ENCODE data around the gene UFC1.

UFC1 gene

DNA sequence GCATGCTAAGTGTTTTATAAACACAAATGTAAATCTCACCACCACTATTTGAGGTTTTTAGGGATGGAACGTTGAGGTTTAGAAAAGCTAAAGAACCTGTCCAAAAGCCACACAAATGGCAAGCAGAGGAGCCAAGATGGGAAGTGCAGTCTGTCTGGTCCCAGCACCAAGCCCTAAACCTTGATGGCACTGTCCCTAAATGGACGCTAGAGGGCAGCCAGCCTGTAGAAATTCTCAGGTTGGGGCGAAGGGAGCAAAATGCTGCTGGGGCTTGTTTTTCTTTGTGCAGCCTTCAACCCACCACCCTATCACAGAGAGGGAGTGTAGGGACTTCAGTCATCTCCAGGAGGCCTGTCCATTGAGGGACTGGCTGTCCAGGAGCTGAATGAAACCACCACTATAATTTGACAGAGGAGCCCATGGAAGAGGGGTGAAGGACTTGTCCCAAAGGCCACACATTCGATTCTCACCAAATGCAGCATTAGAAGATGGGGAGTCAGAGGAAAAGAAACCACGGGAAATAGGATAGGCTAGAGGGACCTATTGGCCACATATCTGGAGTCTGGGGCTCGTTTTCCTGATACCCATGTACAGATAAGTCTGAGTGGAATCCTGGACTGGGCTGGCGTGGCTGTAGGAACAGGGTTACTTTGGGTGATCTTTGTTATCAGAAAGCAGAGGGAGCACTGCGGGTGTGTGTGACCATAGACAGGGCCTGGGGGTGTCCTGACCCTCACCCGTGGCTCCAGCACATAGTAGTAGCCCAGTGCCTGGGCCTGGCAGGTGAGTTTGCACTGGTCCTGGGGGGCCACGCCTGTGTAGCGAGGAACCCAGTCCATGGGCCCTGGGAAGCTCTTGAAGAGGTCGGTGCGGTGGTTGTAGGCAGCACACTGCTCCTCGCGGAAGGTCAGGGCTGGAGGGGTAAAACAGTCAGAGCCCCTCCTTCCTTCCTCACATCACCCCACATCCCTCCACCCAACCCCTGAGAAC is 39.0 kb downstream of the UFC1 start:
- in situ Hi-C loops (cut with MboI; ENCODE audit: low sequenced_read_pairs), result no loop called here

DNA sequence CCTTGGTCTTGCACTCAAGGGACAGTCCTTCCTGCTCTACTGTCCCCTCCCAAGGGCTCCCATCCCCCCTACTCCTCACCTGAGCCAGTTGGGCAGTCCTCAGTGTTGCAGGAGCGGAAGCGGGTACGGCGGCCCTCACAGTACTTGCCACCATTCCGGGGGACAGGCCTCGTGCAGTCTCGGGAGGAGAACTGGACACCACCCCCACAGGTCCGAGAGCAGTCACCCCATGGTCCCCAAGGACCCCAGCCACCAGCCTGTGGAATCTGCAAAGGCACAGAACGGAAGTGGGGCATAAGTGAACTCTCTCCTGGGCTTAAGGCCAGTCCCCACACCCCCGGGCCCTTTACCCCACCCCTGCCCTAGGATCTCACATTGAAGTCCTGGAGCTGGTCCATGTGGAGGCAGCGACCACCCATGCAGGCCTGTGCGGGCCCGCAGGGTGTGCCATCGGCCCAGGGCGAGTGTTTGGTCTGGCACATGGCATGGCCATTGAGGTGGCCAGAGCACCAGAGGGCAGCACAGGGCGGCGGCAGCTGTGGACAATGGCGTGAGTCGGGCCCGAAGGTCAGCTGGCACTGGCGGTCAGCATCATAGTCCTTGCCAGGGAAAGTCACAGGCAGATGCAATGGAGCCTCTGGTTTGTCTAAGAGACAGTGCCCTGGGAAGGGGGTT is 39.9 kb downstream of the UFC1 start:
- in situ Hi-C loops (cut with MboI; ENCODE audit: low sequenced_read_pairs), result no loop called here

DNA sequence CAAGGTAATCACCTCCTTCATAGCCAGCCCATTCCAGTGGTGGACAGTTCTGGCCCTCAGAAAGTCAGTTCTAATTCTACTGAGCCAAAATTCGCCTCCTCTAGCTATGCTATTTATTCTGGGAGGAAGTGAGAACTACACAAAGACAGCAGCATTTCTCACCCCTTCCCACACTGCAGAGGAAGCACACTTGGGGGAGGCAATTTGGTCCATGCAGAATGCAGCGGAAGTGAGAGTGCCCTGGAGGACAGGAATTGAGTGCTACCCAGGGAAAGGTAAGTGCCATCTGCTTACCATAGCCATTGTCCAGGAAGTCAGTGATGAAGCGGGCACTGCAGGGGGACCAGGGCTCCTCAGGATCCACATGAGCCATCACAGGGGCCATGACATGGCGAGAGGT is 41.4 kb downstream of the UFC1 start:
- in situ Hi-C loops (cut with MboI; ENCODE audit: low sequenced_read_pairs), result no loop called here

DNA sequence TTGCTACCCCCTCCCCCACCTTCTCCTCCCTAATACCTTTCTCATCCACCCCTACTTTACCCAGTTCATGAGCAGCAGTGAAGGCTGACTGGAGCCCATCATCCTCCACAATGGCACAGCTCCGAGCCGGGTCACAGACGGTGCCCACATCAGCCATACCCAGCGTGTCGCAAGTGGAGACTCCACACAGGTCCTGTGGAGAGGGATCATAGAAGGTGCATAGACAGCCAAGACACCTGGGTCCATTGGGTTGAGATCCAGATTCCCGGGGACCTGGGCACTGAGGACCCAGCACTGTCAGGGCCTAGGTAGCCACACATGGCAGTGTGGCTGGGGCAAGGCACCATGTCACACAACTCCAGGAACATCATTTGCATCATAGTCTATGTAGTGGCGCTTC is 42.3 kb downstream of the UFC1 start:
- in situ Hi-C loops (cut with MboI; ENCODE audit: low sequenced_read_pairs), result no loop called here

DNA sequence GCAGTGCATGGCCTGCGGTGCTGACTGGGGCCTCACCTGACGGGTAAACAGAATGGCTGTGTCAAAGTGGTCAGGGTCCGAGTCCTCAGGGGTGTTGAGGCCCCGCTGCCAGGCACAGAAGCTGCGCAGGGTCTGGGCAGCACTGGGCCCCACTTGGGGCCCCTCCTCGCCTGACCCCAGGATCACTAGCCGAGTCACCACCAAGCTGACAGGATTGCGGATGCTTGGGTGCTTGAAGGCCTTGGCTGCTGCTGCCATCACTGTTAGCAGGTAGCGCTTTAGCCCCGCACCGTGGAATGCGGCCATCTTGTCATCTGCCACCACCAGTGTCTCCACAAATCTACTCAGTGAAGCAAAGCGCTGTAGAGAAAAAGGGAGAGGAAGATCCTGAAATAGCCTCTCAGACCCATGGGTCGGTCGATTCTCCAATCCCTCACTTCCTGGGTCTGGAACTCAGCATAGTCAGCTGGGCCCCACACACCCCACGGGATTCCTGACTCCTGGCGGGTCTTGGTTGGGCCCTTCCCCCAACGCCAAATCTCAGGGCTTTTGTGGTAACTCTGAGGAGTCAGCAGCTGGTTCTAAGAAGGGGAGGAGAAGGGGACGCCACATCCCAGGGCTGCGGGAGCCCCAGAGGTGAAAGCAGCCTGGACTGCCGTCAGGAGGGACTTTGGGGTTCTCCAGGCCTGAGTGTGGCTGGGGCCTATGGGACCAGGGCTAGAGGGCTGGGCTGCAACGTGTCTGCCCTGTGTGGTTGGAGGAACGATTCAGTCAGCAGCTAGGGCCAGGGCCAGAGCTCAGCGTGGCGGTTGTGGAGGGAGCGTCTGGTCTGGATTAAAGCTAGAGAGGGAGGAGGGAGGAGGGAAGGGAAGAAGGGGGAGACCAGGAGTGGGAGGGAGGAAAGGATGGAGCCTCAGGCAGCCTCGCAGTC is 43.0 kb downstream of the UFC1 start:
- in situ Hi-C loops (cut with MboI; ENCODE audit: low sequenced_read_pairs), result no loop called here

DNA sequence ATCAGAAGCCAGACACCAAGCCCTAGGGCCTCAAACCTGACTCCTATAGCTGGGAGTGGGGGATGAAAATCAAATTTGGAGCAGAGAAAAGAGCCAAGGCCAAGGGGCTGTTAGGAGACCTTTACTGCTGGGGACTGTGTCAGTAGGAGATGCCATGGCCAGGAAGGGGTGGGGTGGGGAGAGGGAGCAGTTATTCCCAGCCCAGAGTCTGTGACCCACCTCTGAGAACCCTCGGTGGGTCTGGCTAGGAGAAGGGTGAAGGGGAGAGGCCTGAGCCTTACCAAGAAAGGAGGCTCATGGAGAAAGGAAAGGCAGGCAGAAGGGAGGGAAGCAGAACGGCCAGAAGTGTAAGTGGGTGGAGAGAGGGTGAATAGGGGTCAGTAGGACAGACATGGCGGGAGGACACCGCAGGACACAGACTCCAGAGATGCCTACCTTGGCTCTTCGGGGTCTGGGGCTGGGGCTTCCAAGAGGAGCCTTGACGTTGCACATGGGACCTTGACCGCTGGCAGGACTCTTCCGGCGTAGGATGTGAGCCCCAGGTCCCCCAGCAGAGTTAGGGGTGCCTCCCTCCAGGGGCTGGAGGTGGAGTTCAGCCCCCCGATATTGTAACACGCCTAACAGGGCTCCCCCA is 43.9 kb downstream of the UFC1 start:
- in situ Hi-C loops (cut with MboI; ENCODE audit: low sequenced_read_pairs), result no loop called here

DNA sequence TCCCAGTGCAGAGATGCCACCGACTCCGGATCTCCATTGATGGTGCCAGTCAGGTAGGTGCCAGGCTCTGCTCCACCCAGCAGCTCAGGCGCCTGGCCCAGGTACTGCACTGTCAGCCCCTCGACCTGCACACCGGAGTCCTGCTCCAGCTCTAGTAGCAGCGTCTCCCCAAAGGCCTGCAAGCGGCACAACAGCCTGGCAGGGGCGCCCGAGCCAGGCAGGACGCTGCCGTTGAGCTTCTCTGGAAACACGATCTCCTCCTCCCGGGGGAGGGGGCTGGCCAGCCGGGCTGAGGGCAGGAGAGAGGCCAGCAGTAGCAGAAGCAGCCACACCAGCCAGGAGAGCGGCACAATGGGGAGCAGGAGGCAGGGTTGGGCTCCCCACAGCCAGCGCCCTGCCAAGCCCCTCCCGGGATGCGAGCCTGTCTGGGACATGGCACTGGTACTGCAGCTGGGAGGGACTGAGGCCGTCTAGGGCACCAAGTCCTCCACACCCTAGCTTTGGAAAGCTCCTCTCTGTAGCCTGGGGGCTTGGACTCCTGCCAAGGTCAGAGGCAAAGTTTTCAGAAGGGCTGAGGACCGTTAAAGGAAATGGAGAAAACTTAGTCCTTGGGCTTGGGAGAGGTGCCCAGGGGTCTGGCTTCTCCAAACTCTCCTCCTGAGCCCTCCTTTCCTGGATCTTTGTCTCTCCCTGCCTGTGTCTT is 44.6 kb downstream of the UFC1 start:
- in situ Hi-C loops (cut with MboI; ENCODE audit: low sequenced_read_pairs), result no loop called here

DNA sequence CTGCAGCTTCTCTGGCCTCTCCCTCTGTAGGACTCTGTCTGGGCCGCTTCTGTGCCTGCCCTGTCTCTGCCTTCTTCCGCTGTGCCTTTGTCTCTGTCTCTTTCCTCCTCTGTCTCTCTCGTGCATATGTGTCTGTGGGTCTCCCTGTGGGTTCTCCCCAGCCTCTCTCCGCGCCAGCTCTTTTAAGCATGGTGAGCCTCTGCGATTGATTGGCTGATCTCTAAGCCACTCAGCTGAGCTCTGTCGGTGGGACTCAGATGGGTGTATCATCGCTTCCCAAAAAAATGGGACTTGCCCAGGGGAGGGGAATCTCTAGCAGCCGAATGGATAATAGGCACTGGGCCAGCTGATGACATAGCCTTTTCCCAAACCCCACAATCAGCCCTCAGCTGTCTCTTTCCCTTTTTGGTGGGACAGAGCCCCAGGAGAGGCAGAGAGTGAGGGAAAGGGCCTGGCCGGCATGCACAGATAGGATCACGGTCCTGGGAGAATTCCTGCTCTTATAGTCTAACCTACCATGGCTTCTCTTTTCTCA is 45.2 kb downstream of the UFC1 start, which contains the start of gene ADAMTS4:
ADAMTS4 (minus strand) TSS at position 158 of the 535 bp plus-strand sequence. CDS start 427 bp downstream, outside the sequence.
- in situ Hi-C loops (cut with MboI; ENCODE audit: low sequenced_read_pairs), result no loop called here

DNA sequence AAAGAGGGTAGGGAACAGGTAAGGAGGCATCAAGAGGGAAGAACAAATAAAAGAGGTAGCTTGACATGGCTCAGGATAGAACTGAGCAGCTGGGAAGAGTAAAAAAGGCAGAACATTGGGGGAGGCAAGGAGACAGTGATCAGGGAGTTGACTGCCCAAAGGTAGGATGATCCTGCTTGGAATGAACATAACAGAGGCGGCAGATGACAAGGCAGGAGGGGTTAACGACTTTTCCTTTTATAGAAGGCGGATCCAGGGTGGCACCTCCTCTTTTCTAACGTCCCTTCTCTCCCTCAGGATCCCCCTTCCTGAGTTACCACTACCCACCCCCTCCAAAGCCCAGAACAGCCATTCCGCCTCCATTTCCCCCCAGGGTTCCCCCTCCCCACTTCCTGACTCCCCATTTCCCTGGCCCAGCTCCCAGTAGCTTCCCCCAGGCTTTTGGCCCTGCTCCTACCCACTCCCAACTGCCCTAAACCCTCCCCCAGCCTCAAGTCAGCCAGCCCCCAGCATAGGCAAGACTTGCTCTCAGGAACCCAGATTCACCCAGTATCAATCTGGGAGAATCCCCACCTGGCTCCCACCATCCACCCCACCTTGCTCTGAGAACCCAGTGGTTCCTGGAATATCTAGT is 45.8 kb downstream of the UFC1 start:
- in situ Hi-C loops (cut with MboI; ENCODE audit: low sequenced_read_pairs), result no loop called here

DNA sequence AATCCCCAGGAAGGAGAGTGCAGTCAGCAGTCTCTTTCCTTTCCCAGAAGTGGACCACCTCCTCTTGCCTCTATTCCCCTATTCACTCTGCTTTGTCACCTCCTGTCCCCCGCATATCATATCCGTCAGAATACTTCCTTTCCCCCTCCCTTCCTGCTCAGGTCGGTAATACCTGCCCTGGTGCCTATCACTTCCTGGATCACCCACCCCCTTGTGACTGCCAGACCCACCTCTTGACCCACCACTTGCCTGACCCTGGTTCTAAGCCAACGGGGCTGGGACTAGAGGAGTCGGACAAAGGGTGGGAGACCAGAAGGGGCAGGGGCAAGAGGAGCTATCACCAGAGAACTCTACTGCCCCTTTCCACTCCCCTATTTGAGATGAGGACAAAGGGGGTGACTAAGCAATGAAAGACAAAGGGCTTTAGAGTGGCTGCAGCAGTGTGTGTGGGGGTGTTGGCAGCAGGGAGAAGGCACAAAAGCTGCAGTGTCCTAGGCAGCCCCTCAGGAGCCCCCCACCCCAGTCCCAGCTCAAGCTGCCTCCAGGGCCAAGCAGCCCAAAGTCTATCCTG is 46.7 kb downstream of the UFC1 start:
- in situ Hi-C loops (cut with MboI; ENCODE audit: low sequenced_read_pairs), result no loop called here

DNA sequence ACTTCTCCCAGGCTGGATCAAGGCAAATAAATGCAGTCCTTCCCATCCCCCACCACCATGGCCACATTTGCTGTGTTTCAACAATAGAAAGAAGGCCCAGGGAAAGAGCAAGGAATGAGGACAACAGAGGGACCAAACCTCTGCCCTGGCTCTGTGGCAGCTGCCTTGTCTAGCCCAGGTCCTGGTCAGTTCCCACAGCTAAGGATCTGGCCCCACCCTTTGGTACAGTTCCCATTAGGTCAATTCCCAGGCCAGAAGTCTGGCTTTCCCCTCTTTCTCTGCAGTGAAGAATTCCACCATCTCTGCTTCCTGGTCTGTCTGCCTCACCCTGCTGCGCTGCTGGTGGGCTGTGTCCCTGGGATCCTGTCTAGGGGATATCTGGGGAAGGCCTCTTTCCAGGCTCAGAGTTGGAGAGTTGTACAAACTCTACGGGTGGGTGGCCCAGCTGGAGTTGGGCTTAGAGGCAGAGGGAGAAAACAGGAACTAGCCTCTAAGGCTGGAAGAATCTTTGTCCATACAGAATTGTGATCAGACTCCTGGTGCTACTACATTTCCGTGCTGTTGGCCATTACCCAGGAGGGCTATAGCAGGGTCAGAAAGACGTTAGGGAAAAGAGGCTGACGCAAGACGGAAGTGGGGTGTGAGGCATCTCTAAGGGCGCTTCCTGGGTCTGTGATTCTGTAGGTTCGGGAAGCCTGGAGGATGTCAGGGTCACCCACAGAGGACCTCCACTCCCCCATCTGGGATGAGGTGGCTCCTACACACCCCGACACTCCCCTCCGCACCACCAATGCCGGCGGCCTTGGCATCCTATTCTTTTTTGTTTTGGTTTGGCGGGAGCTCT is 47.4 kb downstream of the UFC1 start:
- in situ Hi-C loops (cut with MboI; ENCODE audit: low sequenced_read_pairs), result no loop called here

DNA sequence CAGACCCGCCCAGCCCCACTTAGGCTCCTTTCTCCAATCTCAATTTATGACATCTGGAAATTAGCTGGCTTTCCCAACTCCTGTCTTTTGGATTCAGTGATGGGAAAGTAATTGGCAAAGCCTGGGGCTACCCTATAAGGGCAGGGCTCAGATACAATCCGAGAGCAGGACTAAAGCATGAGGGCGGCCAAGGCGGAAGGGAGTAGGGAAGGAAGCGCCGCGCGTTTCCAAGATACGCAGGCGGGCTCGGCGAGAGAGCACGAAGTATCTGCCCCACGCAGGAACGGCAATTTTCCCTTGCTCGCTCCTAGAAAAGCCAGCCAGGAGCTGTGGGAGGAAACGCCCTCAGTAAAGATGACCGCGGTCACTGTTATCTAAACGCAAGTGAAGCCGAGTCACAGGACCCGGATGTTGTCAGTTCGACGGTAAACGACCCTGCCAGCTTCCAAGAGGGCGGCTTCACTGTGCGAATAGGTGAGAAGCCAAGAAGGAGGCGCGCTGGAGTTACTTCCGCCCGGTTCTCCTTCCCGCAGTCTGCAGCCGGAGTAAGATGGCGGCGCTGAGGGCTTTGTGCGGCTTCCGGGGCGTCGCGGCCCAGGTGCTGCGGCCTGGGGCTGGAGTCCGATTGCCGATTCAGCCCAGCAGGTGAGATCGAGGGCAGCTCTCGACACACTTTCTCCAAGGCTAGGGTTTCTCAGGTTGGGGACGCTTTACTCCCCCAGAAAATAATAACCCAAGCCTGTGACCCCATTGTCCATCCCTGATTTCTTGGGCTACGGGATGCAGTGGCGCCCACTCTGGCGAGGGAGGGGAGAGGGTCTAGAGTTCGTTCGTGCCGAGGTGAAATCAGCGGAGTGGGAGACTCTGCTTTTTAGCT is 48.3 kb downstream of the UFC1 start, which contains the start of gene NDUFS2:
NDUFS2 (plus strand) TSS at position 532 of the 877 bp plus-strand sequence; CDS start at position 551, 19 bp downstream.
- in situ Hi-C loops (cut with MboI; ENCODE audit: low sequenced_read_pairs), result no loop called here

DNA sequence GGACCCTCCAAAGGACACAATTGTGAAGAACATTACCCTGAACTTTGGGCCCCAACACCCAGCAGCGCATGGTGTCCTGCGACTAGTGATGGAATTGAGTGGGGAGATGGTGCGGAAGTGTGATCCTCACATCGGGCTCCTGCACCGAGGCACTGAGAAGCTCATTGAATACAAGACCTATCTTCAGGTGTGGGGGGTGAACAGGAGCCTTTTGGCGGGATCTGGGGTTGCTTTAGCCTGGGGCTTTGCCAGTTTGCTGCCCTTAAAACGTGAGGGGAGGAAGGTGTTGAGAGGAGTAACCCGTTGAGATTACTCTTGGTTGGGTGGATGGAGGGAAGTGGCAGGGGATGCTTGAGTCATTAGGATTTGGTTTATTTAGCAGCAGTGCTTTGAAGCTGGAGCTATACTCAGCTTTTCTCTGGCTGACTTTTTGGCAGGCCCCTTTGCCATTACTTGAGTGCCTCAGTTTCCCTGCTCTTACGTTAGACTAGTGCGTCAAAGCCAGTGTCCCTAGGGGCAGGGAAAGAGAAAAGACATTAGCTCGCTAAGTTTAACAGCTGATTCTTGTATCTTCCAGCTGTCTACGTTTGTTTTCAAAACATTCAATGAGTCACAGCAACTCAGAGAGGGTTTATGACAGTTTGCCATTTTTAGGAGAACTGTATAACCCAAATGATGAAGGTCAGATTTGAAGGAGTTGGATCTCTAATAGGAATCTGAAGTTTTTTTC is 52.8 kb downstream of the UFC1 start:
- in situ Hi-C loops (cut with MboI; ENCODE audit: low sequenced_read_pairs), result no loop called here

DNA sequence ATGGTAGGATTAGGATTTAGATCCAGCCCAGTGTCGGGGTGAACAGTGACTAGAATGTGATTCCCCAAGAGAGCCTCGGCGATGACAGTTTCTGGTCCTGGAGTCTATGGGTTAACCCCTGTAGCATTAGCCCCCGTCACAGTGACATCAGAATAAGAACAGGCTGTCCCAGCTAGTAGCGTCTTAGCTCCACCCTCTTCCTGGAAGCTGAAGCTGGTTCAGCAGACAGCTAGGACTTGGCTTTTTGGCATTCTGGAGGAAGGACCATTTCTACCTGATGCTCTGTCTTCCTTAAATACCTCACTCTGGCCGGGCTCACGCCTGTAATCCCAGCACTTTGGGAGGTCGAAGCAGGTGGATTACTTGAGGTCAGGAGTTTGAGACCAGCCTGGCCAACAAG is 53.4 kb downstream of the UFC1 start:
- in situ Hi-C loops (cut with MboI; ENCODE audit: low sequenced_read_pairs), result no loop called here
